Measurements from ENCODE around the gene CHRM5.
"Not testable (repeated sequence)": the region's sequence is repeated elsewhere in the genome, so short reads cannot be mapped to it uniquely, and the experiment has no call there.

CHRM5 gene

GRCh38 chr15:33988384-33988783, 20.1 kb downstream of the CHRM5 start:
- peak; percentile 43 for DNase-seq (ENCODE audit: low read depth)

GRCh38 chr15:33994005-33994615, 25.8 kb downstream of the CHRM5 start:
- peak; percentile 51 for DNase-seq (ENCODE audit: low read depth)

DNA sequence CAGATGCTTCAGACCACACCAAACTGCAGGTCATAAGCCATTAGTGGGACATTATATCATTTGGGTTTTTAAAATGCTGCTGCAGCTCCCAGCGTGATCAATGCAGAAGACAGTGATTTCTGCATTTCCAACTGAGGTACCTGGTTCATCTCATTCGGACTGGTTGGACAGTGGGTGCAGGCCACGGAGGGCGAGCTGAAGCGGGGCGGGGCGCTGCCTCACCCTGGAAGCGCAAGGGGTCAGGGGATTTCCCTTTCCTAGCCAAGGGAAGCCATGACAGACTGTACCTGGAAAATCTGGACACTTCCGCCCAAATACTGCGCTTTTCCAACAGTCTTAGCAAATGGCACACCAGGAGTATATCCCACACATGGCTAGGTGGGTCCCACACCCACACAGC, 27.4 kb downstream of the CHRM5 start:
- not testable (repeated sequence) for DNase-seq (ENCODE audit: low read depth)

GRCh38 chr15:34001536-34001935, 33.2 kb downstream of the CHRM5 start:
- peak; percentile 8 for DNase-seq (ENCODE audit: low read depth)

GRCh38 chr15:34006381-34006780, 38.1 kb downstream of the CHRM5 start:
- DNase-seq (ENCODE audit: low read depth) = no peak

DNA sequence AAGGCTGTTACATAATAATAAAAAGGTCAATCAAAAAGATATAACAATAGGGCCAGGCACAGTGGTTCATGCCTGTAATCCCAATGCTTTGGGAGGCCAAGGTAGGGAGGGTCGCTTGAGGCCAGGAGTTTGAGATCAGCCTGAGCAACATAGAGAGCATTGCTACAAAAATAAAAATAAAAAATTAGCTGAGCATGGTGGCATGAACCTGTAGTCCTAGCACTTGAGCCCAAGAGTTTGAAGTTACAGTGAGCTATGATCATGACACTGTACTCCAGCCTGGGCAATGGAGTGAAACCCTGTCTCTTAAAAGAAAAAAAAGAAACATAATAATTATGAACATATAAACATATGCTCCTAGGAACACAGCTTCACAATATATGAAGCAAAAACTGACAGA, 41.4 kb downstream of the CHRM5 start:
- no peak for DNase-seq (ENCODE audit: low read depth)

DNA sequence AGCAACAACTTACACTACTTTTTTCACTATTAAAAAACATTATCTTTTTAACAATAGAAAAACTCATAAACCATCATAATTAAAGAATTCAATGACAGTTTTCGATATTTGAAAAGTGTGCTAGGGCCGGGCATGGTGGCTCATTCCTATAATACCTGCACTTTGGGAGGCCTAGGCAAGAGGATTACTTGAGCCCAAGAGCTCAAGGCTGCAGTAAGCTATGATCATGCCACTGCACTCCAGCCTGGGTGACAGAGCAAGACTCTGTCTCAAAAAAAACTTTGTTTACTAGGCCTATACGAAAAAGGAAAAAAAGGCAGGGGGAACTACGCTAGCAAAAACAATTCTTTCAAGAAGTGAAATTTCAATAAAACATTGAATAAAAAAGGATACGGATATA, 42.6 kb downstream of the CHRM5 start:
- DNase-seq (ENCODE audit: low read depth) = no peak

- DNase-seq (ENCODE audit: low read depth) = no peak
Measured at GRCh38 chr15:34011481-34011880, 43.2 kb downstream of the CHRM5 start.

DNA sequence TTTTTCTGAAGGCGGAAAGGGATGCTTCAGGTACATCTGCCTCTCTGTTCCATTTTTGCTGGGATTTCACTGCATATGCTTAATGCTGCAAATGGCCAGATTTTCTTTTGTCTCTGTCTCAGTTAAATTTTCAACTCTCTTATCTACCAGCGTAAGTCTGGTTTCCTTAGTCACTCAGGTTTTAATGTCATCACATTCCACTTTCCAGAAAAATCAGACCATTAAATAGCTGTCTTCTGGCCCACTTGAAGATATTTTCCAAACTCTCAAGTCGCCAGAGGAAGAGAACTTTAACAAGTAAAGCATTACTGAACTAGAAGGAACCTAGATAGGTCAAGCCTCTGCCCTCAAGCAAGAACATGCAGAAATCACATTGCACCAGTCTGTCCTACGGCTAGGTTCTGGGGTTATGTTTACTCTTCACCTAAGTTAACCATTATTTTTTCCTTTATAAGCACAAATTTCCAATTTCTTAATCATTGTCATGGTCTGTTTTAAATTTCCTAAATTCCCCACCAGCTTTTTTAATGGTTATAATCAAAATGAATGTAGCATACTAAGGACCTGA, 44.2 kb downstream of the CHRM5 start:
- no peak for DNase-seq (ENCODE audit: low read depth)

GRCh38 chr15:34013746-34014145, 45.4 kb downstream of the CHRM5 start:
- no peak for DNase-seq (ENCODE audit: low read depth)

GRCh38 chr15:34014556-34014955, 46.3 kb downstream of the CHRM5 start:
- DNase-seq (ENCODE audit: low read depth) = no peak

GRCh38 chr15:34018021-34018645, 49.8 kb downstream of the CHRM5 start:
- no peak for DNase-seq (ENCODE audit: low read depth)

DNA sequence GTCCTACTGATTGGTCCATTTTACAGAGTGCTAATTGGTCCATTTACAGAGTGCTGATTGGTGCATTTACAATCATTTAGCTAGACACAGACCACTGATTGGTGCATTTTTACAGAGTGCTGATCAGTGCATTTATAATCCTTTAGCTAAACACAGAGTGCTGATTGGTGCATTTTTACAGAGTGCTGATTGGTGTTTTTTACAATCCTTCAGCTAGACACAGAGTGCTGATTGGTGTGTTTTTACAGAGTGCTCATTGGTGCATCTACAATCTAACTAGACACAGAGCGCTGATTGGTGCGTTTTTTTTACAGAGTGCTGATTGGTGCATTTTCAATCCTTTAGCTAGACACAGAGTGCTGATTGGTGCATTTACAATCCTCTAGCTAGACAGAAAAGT, 50.4 kb downstream of the CHRM5 start:
- not testable (repeated sequence) for DNase-seq (ENCODE audit: low read depth)

DNA sequence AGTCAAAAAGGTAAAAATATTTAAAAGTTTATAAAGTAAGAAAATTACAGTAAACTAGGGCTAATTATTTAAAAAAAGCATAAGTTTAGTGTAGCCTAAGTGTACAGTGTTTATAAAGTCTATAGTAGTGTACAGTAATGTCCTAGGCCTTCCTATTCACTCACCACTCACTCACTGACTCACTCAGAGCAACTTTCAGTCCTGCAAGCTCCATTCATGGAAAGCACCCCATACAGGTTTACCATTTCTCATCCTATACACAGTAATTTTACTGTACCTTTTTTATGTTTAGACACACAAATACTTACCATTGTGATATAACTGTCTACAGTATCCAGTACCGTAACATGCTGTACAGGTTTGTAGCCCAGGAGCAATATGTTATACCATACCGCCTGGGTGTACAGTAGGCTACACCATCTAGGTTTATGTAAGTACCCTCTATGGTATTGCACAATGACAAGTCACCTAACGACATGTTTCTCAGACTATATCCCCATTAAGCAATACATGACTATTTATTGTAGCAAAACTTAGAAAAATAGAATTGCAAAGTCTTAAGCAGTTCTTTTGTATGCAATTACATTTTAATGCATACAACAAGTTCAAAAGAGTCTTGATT, 51.2 kb downstream of the CHRM5 start:
- peak; percentile 25 for DNase-seq (ENCODE audit: low read depth)

DNA sequence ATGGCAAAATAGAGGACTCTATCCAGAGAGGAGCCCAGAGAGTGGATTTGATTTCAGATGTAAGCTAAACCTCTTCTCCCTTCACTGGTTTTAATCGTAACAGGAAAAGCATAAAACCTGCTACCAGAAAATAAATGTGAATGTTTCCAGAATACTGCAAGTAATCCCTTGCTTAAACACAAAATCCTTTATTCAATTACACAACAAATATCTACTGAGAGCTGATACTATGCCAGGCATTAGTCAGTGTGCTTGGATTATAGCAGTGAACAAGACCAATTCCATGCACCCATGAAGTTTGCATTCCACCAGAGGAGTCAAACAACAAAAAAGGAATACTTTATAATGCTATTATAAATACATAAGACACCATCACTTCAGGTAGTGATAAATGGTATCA, 55.6 kb downstream of the CHRM5 start:
- DNase-seq (ENCODE audit: low read depth) = no peak

DNA sequence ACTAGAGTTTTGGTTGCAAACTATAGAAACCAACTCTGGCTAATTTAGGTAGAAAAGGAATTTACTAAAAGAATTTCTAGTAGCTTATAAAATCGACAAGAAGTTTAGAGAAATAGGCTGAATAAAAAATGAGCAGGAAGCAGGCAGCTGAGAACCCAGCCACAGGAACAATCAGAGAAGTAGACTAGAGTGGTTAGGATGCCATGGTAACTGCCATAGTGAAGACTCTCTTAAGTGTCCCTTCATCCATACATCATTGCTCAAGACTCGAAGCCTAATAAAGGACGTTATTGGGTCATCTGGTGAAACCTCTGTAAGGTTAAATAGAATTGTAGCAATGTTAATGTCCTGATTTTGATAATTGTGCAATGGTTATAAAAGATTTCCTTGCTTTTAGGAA, 57.0 kb downstream of the CHRM5 start:
- DNase-seq (ENCODE audit: low read depth) = no peak

GRCh38 chr15:34027606-34028005, 59.3 kb downstream of the CHRM5 start:
- DNase-seq (ENCODE audit: low read depth) = no peak

GRCh38 chr15:34031987-34032760, 63.9 kb downstream of the CHRM5 start:
- DNase-seq (ENCODE audit: low read depth) = no peak

- DNase-seq (ENCODE audit: low read depth) = peak; percentile 77
Measured at GRCh38 chr15:34038023-34038870, 70.0 kb downstream of the CHRM5 start.

GRCh38 chr15:34038871-34039789, 70.8 kb downstream of the CHRM5 start, which contains the start of gene AVEN:
AVEN (minus strand) TSS chr15:34039204; CDS start chr15:34039046, 158 bp downstream.
- peak; percentile 65 for DNase-seq (ENCODE audit: low read depth)

GRCh38 chr15:34039790-34040113, 71.5 kb downstream of the CHRM5 start:
- DNase-seq (ENCODE audit: low read depth) = no peak
